ENCODE data around the gene MESD. TPM values are rescaled to one million over a fixed set of nuclear protein-coding genes. Genes with fewer than 3 reads are reported as not detected.

MESD gene
- total RNA-seq, 1 experiment from 2014 or later, result 23.1 TPM

DNA sequence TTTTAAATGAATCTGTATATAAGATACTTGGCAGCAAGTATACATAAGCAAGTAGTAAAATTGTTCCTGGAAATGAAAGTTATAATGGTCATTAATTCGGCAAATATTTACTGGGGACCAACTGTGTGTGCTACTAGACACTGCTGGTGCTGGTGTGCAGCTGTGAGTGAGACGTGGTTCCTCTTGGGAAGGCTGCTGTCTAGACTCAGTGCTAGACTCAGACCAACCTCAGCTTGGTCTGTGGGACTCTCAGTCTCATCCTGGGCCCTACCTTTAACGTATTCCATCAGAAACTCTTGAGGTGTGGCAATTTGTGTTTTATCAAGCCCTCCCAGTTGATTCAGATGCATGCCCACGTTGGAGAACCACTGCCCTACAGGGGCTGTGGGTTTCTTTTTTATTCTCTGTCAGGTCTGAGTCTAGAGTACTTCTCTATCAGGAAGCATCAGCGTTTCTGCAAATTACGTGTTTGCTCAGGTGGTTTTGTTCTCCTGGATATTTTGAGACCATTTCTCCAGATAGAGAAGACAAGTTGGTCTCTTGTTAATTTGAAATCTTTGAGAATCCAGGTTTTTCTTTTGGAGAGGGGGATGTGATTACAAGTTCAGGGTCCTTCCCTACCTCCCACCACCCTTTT is 17.9 kb upstream of the MESD start:
- H3K4me1 ChIP-seq (replicated peaks), result peaks cover 9% of the 10 kb centered on the region
- H3K27ac ChIP-seq, result no peak overlapping the region
- H3K4me3 ChIP-seq, result no peak overlapping the region
- DNase-seq (ENCODE audit: low read depth in 1 of 2, low spot score in 2 of 2), result no peak
- no peaks in the 10 kb centered on the region for H3K27me3 ChIP-seq (replicated peaks)
- H3K36me3 ChIP-seq, result peaks cover 35% of the 10 kb centered on the region
- H3K9me3 ChIP-seq (replicated peaks), result no peaks in the 10 kb centered on the region

DNA sequence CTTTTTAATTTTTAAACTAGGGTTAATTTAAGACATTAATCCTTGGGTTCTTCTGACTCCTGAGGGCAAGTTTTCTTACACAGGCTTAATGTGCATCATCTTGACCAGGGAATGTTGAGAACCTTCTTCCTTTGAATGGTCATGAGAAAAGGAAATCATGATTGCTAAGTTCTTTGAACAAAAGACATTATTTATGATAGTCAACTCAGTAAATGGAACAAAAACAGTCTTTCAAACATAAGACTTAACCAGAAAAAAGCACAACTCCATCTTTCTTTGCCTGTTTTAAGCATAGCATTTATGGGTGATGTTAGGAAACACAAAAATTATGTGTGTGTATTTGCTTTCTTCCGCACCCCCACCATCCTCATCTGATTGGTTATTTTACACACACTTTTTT is 16.5 kb upstream of the MESD start:
- no peak for DNase-seq (ENCODE audit: low read depth in 1 of 2, low spot score in 2 of 2)
- no peaks in the 10 kb centered on the region for H3K9me3 ChIP-seq (replicated peaks)
- H3K4me3 ChIP-seq, result no peak overlapping the region
- peaks cover 11% of the 10 kb centered on the region for H3K4me1 ChIP-seq (replicated peaks)
- peaks cover 48% of the 10 kb centered on the region for H3K36me3 ChIP-seq
- no peak overlapping the region for H3K27ac ChIP-seq
- H3K27me3 ChIP-seq (replicated peaks), result no peaks in the 10 kb centered on the region

DNA sequence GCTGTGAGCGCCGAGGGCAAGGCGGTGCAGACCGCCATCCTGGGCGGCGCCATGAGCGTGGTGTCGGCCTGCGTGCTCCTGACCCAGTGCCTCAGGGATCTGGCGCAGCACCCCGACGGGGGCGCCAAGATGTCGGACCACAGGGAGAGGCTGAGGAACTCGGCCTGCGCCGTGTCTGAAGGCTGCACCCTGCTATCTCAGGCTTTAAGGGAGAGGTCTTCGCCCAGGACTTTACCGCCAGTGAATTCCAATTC is 13.4 kb upstream of the MESD start:
- no peak for DNase-seq (ENCODE audit: low read depth in 1 of 2, low spot score in 2 of 2)
- no peaks in the 10 kb centered on the region; the same call in 1 of the 2 replicates for H3K9me3 ChIP-seq (replicated peaks)
- H3K4me3 ChIP-seq, result peak overlapping the region; percentile 95
- no peaks in the 10 kb centered on the region for H3K27me3 ChIP-seq (replicated peaks)
- H3K4me1 ChIP-seq (replicated peaks), result peaks cover 16% of the 10 kb centered on the region
- H3K36me3 ChIP-seq, result peaks cover 59% of the 10 kb centered on the region
- H3K27ac ChIP-seq, result no peak overlapping the region

DNA sequence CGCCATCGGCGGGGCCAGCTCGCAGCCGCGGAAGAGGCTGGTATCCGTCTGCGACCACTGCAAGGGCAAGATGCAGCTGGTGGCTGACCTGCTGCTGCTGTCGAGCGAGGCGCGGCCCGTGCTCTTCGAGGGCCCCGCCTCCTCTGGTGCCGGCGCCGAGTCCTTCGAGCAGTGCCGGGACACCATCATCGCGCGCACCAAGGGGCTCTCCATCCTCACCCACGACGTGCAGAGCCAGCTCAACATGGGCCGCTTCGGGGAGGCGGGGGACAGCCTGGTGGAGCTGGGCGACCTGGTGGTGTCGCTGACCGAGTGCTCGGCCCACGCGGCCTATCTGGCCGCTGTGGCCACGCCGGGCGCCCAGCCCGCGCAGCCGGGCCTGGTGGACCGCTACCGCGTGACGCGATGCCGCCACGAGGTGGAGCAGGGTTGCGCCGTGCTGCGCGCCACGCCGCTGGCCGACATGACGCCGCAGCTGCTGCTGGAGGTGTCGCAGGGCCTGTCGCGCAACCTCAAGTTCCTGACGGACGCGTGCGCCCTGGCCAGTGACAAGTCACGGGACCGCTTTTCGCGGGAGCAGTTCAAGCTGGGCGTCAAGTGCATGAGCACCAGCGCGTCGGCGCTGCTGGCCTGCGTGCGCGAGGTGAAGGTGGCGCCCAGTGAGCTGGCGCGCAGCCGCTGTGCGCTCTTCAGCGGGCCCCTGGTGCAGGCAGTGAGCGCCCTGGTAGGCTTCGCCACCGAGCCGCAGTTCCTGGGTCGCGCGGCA is 12.9 kb upstream of the MESD start:
- Histone ChIP-seq H3K4me3 (peak overlapping the region; percentile 95), H3K27me3 (replicated peaks) (no peaks in the 10 kb centered on the region), H3K4me1 (replicated peaks) (peaks cover 16% of the 10 kb centered on the region), H3K36me3 (peaks cover 59% of the 10 kb centered on the region), H3K9me3 (replicated peaks) (no peaks in the 10 kb centered on the region; the same call in 1 of the 2 replicates), H3K27ac (no peak overlapping the region)
- DNase-seq (ENCODE audit: low read depth in 1 of 2, low spot score in 2 of 2), result peak in 1 of 2 experiments; percentile 19

DNA sequence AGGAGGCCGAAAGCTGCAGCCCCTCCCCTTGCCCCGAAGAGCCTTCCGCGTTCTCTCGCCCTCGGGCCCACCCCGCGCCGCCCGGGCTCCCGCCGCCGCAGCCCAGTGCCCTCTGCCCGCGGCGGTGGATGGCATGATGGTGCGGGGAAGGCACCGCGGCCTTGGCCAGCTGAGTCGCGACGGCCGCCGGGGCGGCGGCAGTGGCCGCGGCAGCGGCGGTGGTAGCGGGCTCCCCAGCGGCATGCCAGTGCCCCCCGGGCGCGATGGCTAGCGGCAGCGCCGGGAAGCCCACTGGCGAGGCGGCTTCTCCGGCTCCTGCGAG is 12.4 kb upstream of the MESD start:
- no peak for DNase-seq (ENCODE audit: low read depth in 1 of 2, low spot score in 2 of 2)
- peak overlapping the region; percentile 94 for H3K27ac ChIP-seq
- H3K27me3 ChIP-seq (replicated peaks), result no peaks in the 10 kb centered on the region
- no peaks in the 10 kb centered on the region; the same call in 1 of the 2 replicates for H3K9me3 ChIP-seq (replicated peaks)
- peak overlapping the region; percentile 95 for H3K4me3 ChIP-seq
- peaks cover 59% of the 10 kb centered on the region for H3K36me3 ChIP-seq
- peaks cover 16% of the 10 kb centered on the region for H3K4me1 ChIP-seq (replicated peaks)

DNA sequence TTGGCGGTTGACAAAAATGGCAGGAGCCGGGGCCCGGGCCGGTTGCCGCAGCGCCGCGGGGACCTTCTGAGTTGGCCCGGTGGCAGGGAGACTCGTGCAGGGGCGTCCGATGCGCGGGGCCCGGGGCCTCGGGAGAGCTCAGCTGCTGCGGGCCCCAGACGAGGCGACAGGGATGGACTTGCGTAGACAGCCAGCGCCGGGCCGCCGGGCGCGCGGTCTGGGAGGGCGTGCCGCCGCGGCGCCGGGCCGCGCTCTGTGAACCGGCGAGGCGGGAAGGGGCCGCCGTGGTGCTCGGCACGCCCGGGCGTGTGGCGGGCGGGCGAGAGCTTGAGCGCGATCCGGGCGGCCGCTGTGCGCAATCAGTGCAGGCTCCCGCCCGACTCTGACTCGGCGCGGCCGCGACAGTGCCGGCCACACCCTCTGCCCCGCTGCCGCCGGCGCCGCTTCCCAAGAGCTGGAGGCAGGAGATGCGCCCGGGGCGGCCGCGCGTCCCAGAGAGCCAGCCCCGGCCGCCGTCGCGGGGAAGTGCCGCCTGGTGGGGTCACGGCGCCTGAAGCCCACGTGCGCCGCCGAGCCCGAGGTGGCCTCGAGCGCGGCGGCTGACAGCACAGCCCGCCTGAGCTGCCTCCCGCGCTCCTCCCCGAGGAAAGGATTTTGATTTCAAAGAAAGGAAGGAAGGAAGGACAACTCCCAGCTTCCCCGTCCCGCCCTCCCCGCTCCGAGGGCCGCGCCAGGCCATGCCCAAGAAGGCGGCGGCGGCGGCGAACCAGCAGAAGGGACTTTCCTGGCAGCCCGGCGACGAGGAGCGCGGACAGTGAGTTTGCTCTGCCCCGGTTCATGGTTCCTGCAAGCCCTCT is 11.8 kb upstream of the MESD start:
- no peaks in the 10 kb centered on the region for H3K27me3 ChIP-seq (replicated peaks)
- H3K9me3 ChIP-seq (replicated peaks), result no peaks in the 10 kb centered on the region; the same call in 1 of the 2 replicates
- peak overlapping the region; percentile 94 for H3K27ac ChIP-seq
- H3K36me3 ChIP-seq, result peaks cover 59% of the 10 kb centered on the region
- DNase-seq (ENCODE audit: low read depth in 1 of 2, low spot score in 2 of 2), result peak; percentile 63 to 64
- H3K4me3 ChIP-seq, result peak overlapping the region; percentile 95
- peaks cover 16% of the 10 kb centered on the region for H3K4me1 ChIP-seq (replicated peaks)

DNA sequence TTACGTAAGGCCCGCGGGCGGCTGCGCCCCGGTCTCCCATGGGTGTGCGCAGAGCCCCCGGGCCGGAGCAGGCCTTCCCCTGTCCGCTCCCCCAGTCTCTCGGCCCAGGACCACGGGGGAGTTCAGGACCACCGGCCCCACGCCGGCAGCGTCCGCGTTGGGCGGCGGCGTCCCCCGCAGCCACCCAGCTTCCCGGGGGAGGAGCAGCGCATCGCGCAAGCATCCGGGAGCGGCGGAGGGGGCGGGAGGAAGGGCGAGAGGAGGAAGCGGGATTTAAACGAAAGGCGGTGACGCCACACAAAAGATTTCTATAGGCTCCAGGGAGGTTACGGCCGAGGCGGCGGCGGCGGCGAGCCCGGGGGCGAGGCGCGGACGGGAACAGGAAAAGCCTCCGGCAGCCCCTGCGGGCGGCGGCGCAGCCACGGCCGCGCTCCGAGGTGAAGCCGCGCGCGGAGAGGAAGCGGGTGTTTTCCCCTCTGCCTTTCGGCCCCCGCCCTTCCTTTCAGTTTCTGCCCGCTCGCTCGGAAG is 11.1 kb upstream of the MESD start, which contains the start of gene TLNRD1:
Gene TLNRD1, plus strand, starts transcription at position 300 of the 528 bp plus-strand sequence. CDS start 1,349 bp downstream, outside the sequence.
- H3K27me3 ChIP-seq (replicated peaks), result no peaks in the 10 kb centered on the region
- peaks cover 16% of the 10 kb centered on the region for H3K4me1 ChIP-seq (replicated peaks)
- peak; percentile 90 to 94 for DNase-seq (ENCODE audit: low read depth in 1 of 2, low spot score in 2 of 2)
- H3K27ac ChIP-seq, result peak within 1 kb of the TSS; percentile 94
- H3K9me3 ChIP-seq (replicated peaks), result peaks cover 3% of the 10 kb centered on the region; the same call in 1 of the 2 replicates
- H3K36me3 ChIP-seq, result peaks cover 54% of the 10 kb centered on the region
- H3K4me3 ChIP-seq, result peak within 1 kb of the TSS; percentile 95

DNA sequence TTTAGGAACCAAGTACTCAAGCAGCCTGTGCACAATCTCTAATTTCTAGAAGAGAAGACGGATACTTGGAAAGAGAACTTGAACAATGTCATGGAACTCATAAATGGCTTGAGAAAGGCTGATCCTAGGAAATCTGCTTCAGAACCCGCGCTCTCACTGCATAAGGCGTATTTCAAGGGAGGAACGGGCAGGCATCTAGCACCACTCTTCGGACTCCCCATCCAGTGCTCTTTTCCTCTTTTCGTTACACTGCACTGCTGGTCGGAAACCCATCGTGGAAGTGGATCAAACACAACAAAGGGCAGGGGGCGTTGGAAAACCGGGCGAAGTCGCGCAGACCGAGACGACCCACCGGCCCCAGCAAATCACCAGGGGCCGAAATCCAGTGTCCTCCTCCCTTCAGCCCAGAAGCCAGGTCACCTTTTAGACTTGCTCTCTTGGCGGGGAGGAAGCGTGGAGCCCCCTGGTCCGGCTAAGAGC is 10.6 kb upstream of the MESD start:
- peak in 1 of 2 experiments; percentile 78 for DNase-seq (ENCODE audit: low read depth in 1 of 2, low spot score in 2 of 2)
- H3K36me3 ChIP-seq, result peaks cover 49% of the 10 kb centered on the region
- peaks cover 16% of the 10 kb centered on the region for H3K4me1 ChIP-seq (replicated peaks)
- peaks cover 3% of the 10 kb centered on the region; the same call in 1 of the 2 replicates for H3K9me3 ChIP-seq (replicated peaks)
- H3K4me3 ChIP-seq, result peak overlapping the region; percentile 95
- peak overlapping the region; percentile 94 for H3K27ac ChIP-seq
- no peaks in the 10 kb centered on the region for H3K27me3 ChIP-seq (replicated peaks)

DNA sequence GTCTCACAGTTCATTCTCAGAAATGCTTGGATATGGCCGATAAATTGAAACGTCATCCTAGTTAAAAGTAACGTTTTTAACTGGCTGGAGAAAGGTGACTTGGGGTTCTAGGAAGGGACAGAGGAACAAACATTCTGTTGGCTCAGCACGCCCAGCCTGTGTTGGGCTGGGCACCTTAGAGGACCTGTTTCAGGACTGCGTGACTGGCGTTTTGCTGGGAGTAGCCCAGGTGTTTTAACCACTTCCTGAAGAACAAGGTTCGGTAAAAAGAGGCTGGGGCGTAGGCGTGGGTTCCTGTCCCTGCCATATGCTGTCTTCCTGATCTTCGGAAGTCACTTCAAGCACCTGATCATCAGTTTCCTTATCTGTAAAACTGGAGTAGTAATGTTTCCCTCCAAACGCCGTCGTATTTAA is 10.0 kb upstream of the MESD start:
- Histone ChIP-seq H3K27ac (no peak overlapping the region), H3K36me3 (peaks cover 43% of the 10 kb centered on the region), H3K9me3 (replicated peaks) (peaks cover 3% of the 10 kb centered on the region; the same call in 1 of the 2 replicates), H3K4me3 (peak overlapping the region; percentile 95; the same call in 1 of the 2 replicates), H3K27me3 (replicated peaks) (no peaks in the 10 kb centered on the region), H3K4me1 (replicated peaks) (peaks cover 16% of the 10 kb centered on the region)
- DNase-seq (ENCODE audit: low read depth in 1 of 2, low spot score in 2 of 2), result no peak

DNA sequence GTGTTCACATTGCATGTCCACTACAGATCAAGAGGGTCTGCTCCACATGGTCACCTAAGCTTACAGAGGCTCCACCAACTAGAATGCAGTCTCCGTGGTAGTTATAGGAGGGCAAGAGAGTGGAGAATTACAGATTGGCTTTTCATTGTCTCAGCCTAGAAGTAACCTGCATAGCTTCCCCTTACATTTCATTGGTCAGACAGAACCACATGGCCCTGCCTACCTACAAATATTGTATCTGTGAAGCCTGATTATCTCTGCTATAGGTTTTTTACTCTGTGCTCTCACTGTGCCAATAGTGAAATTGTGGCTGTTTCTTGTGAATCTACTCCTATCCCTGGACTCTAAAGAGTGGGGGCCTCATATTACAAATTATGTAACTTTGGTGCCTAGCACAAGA is 8.6 kb upstream of the MESD start:
- DNase-seq (ENCODE audit: low read depth in 1 of 2, low spot score in 2 of 2), result no peak
- Histone ChIP-seq H3K27ac (no peak overlapping the region), H3K36me3 (peaks cover 30% of the 10 kb centered on the region), H3K4me1 (replicated peaks) (peaks cover 16% of the 10 kb centered on the region), H3K9me3 (replicated peaks) (peaks cover 3% of the 10 kb centered on the region; the same call in 1 of the 2 replicates), H3K4me3 (no peak overlapping the region), H3K27me3 (replicated peaks) (no peaks in the 10 kb centered on the region)

DNA sequence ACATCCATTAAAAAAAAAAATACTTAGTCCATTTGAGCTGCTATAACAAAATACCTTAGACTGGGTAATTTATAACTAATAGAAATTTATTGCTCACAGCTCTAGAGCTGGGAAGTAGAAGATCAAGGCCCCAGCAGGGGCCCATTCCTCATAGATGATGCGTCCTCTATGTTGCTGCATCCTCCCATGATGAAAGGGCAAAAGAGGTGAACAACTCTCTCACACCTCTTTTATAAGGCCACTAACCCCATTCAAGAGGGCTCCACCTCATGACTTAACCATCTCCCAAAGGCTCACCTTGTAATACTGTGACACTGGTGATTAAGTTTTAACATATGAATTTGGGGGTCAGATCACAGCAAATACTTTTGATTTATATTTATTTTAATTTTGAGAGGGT is 8.1 kb upstream of the MESD start:
- Histone ChIP-seq H3K27me3 (replicated peaks) (no peaks in the 10 kb centered on the region), H3K36me3 (peaks cover 25% of the 10 kb centered on the region), H3K27ac (no peak overlapping the region), H3K9me3 (replicated peaks) (peaks cover 3% of the 10 kb centered on the region; the same call in 1 of the 2 replicates), H3K4me3 (no peak overlapping the region), H3K4me1 (replicated peaks) (peaks cover 12% of the 10 kb centered on the region)
- no peak for DNase-seq (ENCODE audit: low read depth in 1 of 2, low spot score in 2 of 2)

DNA sequence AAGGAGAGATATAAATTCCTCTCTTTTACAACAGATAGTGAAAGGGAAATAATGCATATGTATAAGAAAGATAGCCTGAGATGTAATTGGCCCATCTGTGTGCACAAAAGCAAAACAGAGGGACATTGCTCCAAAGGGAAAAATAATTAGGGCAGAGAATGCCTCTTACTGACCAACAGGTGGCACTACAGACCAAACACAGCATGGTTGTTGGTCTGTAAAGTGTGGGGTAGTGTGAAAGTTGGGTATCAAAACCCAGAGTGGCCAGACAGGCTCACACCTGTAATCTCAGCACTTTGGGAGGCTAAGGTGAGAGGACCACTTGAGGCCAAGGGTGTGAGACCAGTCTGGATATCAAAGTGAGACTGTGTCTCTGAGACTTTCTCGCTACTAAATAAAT is 6.6 kb upstream of the MESD start:
- Histone ChIP-seq H3K4me1 (replicated peaks) (peaks cover 5% of the 10 kb centered on the region), H3K27ac (no peak overlapping the region), H3K9me3 (replicated peaks) (peaks cover 3% of the 10 kb centered on the region), H3K36me3 (peaks cover 12% of the 10 kb centered on the region), H3K4me3 (no peak overlapping the region), H3K27me3 (replicated peaks) (no peaks in the 10 kb centered on the region)
- no peak for DNase-seq (ENCODE audit: low read depth in 1 of 2, low spot score in 2 of 2)

DNA sequence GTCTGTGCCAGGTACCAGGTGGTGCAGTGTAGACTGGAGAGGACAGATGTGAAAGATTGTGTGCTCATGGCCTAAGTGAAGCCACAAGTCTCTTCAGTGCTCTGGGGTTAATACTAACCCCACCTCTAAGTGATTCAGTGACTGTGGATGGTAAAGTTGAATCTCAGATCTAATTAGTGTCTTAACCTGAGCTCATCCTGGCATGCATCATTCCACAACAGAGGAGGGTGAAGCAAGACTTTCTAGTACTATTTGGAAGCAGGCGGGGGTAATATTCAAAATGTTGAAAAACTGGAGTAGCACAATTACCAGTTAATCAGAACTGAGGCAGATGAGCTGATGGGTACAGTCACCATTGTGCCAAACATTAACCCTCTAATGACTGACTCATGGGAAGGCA is 2.8 kb upstream of the MESD start:
- H3K36me3 ChIP-seq, result peaks cover 8% of the 10 kb centered on the region; the same call in 1 of the 2 replicates
- peaks cover 3% of the 10 kb centered on the region; the same call in 1 of the 2 replicates for H3K9me3 ChIP-seq (replicated peaks)
- no peak for DNase-seq (ENCODE audit: low read depth in 1 of 2, low spot score in 2 of 2)
- peaks cover 17% of the 10 kb centered on the region for H3K4me1 ChIP-seq (replicated peaks)
- no peak overlapping the region for H3K27ac ChIP-seq
- no peak overlapping the region for H3K4me3 ChIP-seq
- no peaks in the 10 kb centered on the region for H3K27me3 ChIP-seq (replicated peaks)

All from SJSA1 (cell line).